H1 (cell line): ENCODE data around the gene PTRH1. TPM values are rescaled to one million over a fixed set of nuclear protein-coding genes. Genes with fewer than 3 reads are reported as not detected.
A peak's percentile ranks its signal among the peaks of the same experiment; 100 is the strongest.

Experiments
- CTCF ChIA-PET: fragments of 300-600 bp; sonication (Branson Sonifier 250); formaldehyde crosslinking; loops from one replicate; lab custom pipeline; 2021; ENCODE audit not compliant: partially characterized antibody; lab: Charles Lee
- POLR2A ChIA-PET: fragments of 300-600 bp; sonication (Branson Sonifier 250); formaldehyde crosslinking; loops from one replicate; lab custom pipeline; 2021; ENCODE audit warnings: inconsistent platforms; ENCODE audit not compliant: partially characterized antibody; lab: Charles Lee
- DNase-seq, 2 experiments: peaks; one replicate each; pipeline versions ENCODE4 v3.0.0 to v3.0.0-alpha.2; 2010 to 2022; ENCODE audit warnings: low spot score in 2 of 2, low read depth in 1 of 2, mixed read lengths in 1 of 2
- FAIRE-seq: peaks from 2 replicates; lab custom pipeline; 2011; peaks lifted over from hg19 to GRCh38; lab: Jason Lieb, UNC
- H2AFZ ChIP-seq: 2 replicates; pipeline ENCODE4 v1.8.1; 2012; ENCODE audit warnings: low read length, inconsistent platforms
- H2AK5ac ChIP-seq: 2 replicates; pipeline ENCODE4 v1.6.1; 2013; ENCODE audit warnings: low read depth, low read length
- H2BK120ac ChIP-seq: replicated peaks from 2 replicates; pipeline ENCODE3; 2013; ENCODE audit warnings: low read depth, low read length, inconsistent platforms
- H2BK12ac ChIP-seq: 2 replicates; pipeline ENCODE4 v1.6.1; 2013; ENCODE audit warnings: low read depth, low read length
- H2BK15ac ChIP-seq: 2 replicates; pipeline ENCODE4 v1.6.1; 2013; ENCODE audit warnings: low read length
- H2BK20ac ChIP-seq: 2 replicates; pipeline ENCODE4 v1.6.1; 2013; ENCODE audit warnings: low read length
- H2BK5ac ChIP-seq: 2 replicates; pipeline ENCODE4 v1.6.1; 2013; ENCODE audit warnings: low read depth, low read length
- H3K14ac ChIP-seq: 2 replicates; pipeline ENCODE4 v1.6.1; 2013; ENCODE audit warnings: inconsistent platforms; ENCODE audit not compliant: insufficient read length
- H3K18ac ChIP-seq: 2 replicates; pipeline ENCODE4 v1.6.1; 2013; ENCODE audit warnings: low read length; ENCODE audit errors: extremely low read depth
- H3K23ac ChIP-seq: 2 replicates; pipeline ENCODE4 v1.6.1; 2013; ENCODE audit warnings: inconsistent platforms; ENCODE audit not compliant: insufficient read length
- H3K23me2 ChIP-seq: 2 replicates; pipeline ENCODE4 v1.6.1; 2013; ENCODE audit warnings: low read depth, low read length
- H3K27ac ChIP-seq: 2 replicates; pipeline ENCODE4 v1.6.1; 2011; ENCODE audit warnings: low read depth, low read length, inconsistent platforms
- H3K27me3 ChIP-seq, 4 experiments: replicated peaks in 1 of 4; 1 replicate in 1 of 4; 2 replicates in 3 of 4; pipeline versions ENCODE4 v1.6.1 to v1.8.1; 2011 to 2013; ENCODE audit warnings: low read length in 3 of 4, mild to moderate bottlenecking in 3 of 4, inconsistent platforms in 2 of 4, mixed read lengths in 2 of 4, moderate library complexity in 1 of 4; ENCODE audit not compliant: control insufficient read depth in 3 of 4, insufficient read depth in 3 of 4; ENCODE audit errors: extremely low read depth in 1 of 4
- H3K36me3 ChIP-seq, 4 experiments: 2 replicates each; pipeline versions ENCODE4 v1.6.1 to v1.8.1; 2011 to 2013; ENCODE audit warnings: mild to moderate bottlenecking in 4 of 4, low read length in 3 of 4, moderate library complexity in 2 of 4, control low read depth in 1 of 4, inconsistent platforms in 1 of 4; ENCODE audit not compliant: insufficient read depth in 4 of 4, control insufficient read depth in 2 of 4
- H3K4ac ChIP-seq: replicated peaks from 2 replicates; pipeline ENCODE3; 2013; ENCODE audit warnings: low read length, low read depth, mixed read lengths, inconsistent platforms; ENCODE audit not compliant: insufficient read length
- H3K4me1 ChIP-seq, 4 experiments: replicated peaks in 1 of 4; 1 replicate in 1 of 4; 2 replicates in 3 of 4; pipeline versions ENCODE4 v1.6.1 to v1.8.1; 2011 to 2013; ENCODE audit warnings: low read length in 3 of 4, inconsistent platforms in 2 of 4, mixed read lengths in 1 of 4; ENCODE audit not compliant: insufficient read depth in 4 of 4, control insufficient read depth in 3 of 4
- H3K4me2 ChIP-seq, 2 experiments: 2 replicates each; pipeline versions ENCODE4 v1.6.1 to v1.8.1; 2011 to 2013; ENCODE audit warnings: low read depth in 2 of 2, low read length in 2 of 2, control low read depth in 1 of 2, inconsistent platforms in 1 of 2, mild to moderate bottlenecking in 1 of 2; ENCODE audit not compliant: insufficient read depth in 1 of 2
- H3K4me3 ChIP-seq, 4 experiments: fragments of 200-600, 300-600 bp in 1 of 4; sonication (generic), shearing (Covaris generic), sonication (Bioruptor Twin) in 1 of 4; 2 replicates each; pipeline versions ENCODE4 v1.5.1 to v1.8.1; 2011 to 2016; ENCODE audit warnings: low read length in 4 of 4, low read depth in 3 of 4, control low read depth in 2 of 4, inconsistent platforms in 2 of 4, mild to moderate bottlenecking in 2 of 4, mixed read lengths in 1 of 4, moderate library complexity in 1 of 4; ENCODE audit not compliant: insufficient read depth in 2 of 4; ENCODE audit errors: extremely low read depth in 1 of 4
- H3K56ac ChIP-seq: replicated peaks from 2 replicates; pipeline ENCODE3; 2013; ENCODE audit warnings: low read depth, mild to moderate bottlenecking, mixed read lengths, low read length, inconsistent platforms; ENCODE audit not compliant: insufficient read length
- H3K79me1 ChIP-seq: 2 replicates; pipeline ENCODE4 v1.6.1; 2013; ENCODE audit warnings: low read depth, low read length, control low read depth
- H3K79me2 ChIP-seq, 2 experiments: 2 replicates each; pipeline versions ENCODE4 v1.6.1 to v1.8.1; 2012 to 2013; ENCODE audit warnings: low read length in 2 of 2, mild to moderate bottlenecking in 2 of 2, inconsistent platforms in 1 of 2; ENCODE audit not compliant: insufficient read depth in 2 of 2, control insufficient read depth in 1 of 2
- H3K9ac ChIP-seq, 4 experiments: replicated peaks in 1 of 4; 1 replicate in 1 of 4; 2 replicates in 3 of 4; pipeline versions ENCODE4 v1.6.1 to v1.8.1; 2011 to 2013; ENCODE audit warnings: low read depth in 3 of 4, low read length in 3 of 4, control low read depth in 2 of 4, mild to moderate bottlenecking in 2 of 4, moderate library complexity in 2 of 4, inconsistent platforms in 1 of 4; ENCODE audit errors: extremely low read depth in 1 of 4
- H3K9me3 ChIP-seq, 2 experiments: 2 replicates each; pipeline versions ENCODE4 v1.6.1 to v1.8.1; 2012 to 2013; ENCODE audit warnings: mild to moderate bottlenecking in 2 of 2, moderate library complexity in 2 of 2, control low read depth in 1 of 2, inconsistent platforms in 1 of 2, low read depth in 1 of 2, low read length in 1 of 2, mixed read lengths in 1 of 2; ENCODE audit not compliant: insufficient read depth in 2 of 2
- H4K20me1 ChIP-seq, 2 experiments: replicated peaks in 1 of 2; 2 replicates each; pipeline versions ENCODE3 to v1.8.1; 2011 to 2013; ENCODE audit warnings: inconsistent platforms in 2 of 2, low read length in 2 of 2, mild to moderate bottlenecking in 1 of 2; ENCODE audit not compliant: insufficient read depth in 2 of 2, control insufficient read depth in 1 of 2
- H4K5ac ChIP-seq: 2 replicates; pipeline ENCODE4 v1.6.1; 2013; ENCODE audit warnings: low read length, low read depth, mixed read lengths, inconsistent platforms; ENCODE audit not compliant: insufficient read length
- H4K8ac ChIP-seq: 2 replicates; pipeline ENCODE4 v1.8.0; 2013; ENCODE audit warnings: mild to moderate bottlenecking, moderate library complexity, low read length, inconsistent platforms; ENCODE audit not compliant: insufficient read depth; ENCODE audit errors: extremely low read depth
- H4K91ac ChIP-seq: replicated peaks from 2 replicates; pipeline ENCODE3; 2013; ENCODE audit warnings: low read length, mixed read lengths, inconsistent platforms; ENCODE audit not compliant: insufficient read length
- BACH1 ChIP-seq: IDR thresholded peaks from 2 replicates; pipeline ENCODE4 v1.6.1; 2012; ENCODE audit warnings: low read length, improper control_type of control experiment
- CREB1 ChIP-seq: IDR thresholded peaks from 2 replicates; pipeline ENCODE4 v1.6.1; 2012; ENCODE audit warnings: inconsistent platforms
- HDAC2 ChIP-seq, 2 experiments: fragments of 300-600 bp in 1 of 2; sonication (generic) in 1 of 2; IDR thresholded peaks; 2 replicates each; pipeline ENCODE4 v1.6.1; 2011 to 2012; ENCODE audit warnings: low read depth in 2 of 2, low read length in 2 of 2, mild to moderate bottlenecking in 2 of 2, moderate library complexity in 2 of 2, borderline replicate concordance in 1 of 2, inconsistent platforms in 1 of 2
- PHF8 ChIP-seq: fragments of 200-600 bp; sonication (generic); conservative IDR thresholded peaks from 2 replicates; pipeline ENCODE4 v1.7.1; 2012; ENCODE audit warnings: low read depth, mild to moderate bottlenecking, inconsistent platforms, low read length, moderate library complexity
- RAD21 ChIP-seq, 2 experiments: IDR thresholded peaks in 1 of 2; conservative IDR thresholded peaks in 1 of 2; 2 replicates each; pipeline ENCODE4 v1.6.1; 2011; ENCODE audit warnings: low read depth in 2 of 2, low read length in 2 of 2, improper control_type of control experiment in 1 of 2, inconsistent platforms in 1 of 2, mild to moderate bottlenecking in 1 of 2, moderate library complexity in 1 of 2
- RBBP5 ChIP-seq: IDR thresholded peaks from 2 replicates; pipeline ENCODE4 v1.7.1; 2012; ENCODE audit warnings: low read depth, mild to moderate bottlenecking, inconsistent platforms, low read length, moderate library complexity, borderline replicate concordance
- RNF2 ChIP-seq: fragments of 200-900, 300-1000 bp; sonication (generic); IDR thresholded peaks from 2 replicates; pipeline ENCODE4 v1.7.1; 2016; ENCODE audit warnings: borderline replicate concordance, low read depth, mild to moderate bottlenecking, antibody characterized with exemption, low read length; ENCODE audit not compliant: poor library complexity, severe bottlenecking; ENCODE audit errors: missing control alignments
- RXRA ChIP-seq: IDR thresholded peaks from 2 replicates; pipeline ENCODE4 v1.6.1; 2011; ENCODE audit warnings: low read depth, mild to moderate bottlenecking, low read length, moderate library complexity; ENCODE audit not compliant: insufficient read depth
- SAP30 ChIP-seq: fragments of 300-600 bp; sonication (generic); IDR thresholded peaks from 2 replicates; pipeline ENCODE4 v1.7.1; 2012; ENCODE audit warnings: low read length, moderate library complexity, mild to moderate bottlenecking, inconsistent platforms; ENCODE audit not compliant: insufficient read depth, insufficient replicate concordance
- SRF ChIP-seq: IDR thresholded peaks from 2 replicates; pipeline ENCODE4 v1.6.1; 2011; ENCODE audit warnings: mild to moderate bottlenecking, low read depth, low read length, moderate library complexity
- ZNF274 ChIP-seq: IDR thresholded peaks from 2 replicates; pipeline ENCODE4 v1.7.0; 2012; ENCODE audit warnings: low read length, borderline replicate concordance; ENCODE audit errors: extremely low read depth
- WGBS, 2 experiments: shearing (Covaris generic) in 1 of 2; methylation state at CpG; one replicate each; pipeline versions ENCODE4 v1.1.6 to v1.1.7; 2013 to 2015; ENCODE audit warnings: low lambda C conversion rate in 2 of 2, mixed read lengths in 2 of 2, inconsistent platforms in 1 of 2, low coverage in 1 of 2, missing lambda C conversion rate in 1 of 2; ENCODE audit not compliant: insufficient replicate concordance in 2 of 2, insufficient coverage in 1 of 2, insufficient read length in 1 of 2; ENCODE audit errors: extremely low coverage in 1 of 2, missing lambda C conversion rate in 1 of 2; 5-methylcytosine and 5-hydroxymethylcytosine counted together
- polyA plus RNA-seq, 7 experiments: library from polyadenylated mRNA; depleted of rRNA in 3 of 7; stranded (reverse) in 5 of 7; unstranded in 2 of 7; fragments of >200 nt in 5 of 7; fragments of 200-250 nt in 2 of 7; gene quantifications; 1 replicate in 5 of 7; 2 replicates in 1 of 7; 4 replicates in 1 of 7; pipeline versions ENCODE4 v1.2.1 to v1.2.3, GENCODE V29; 2011 to 2013; ENCODE audit warnings: missing spikeins in 2 of 7, mixed read lengths in 2 of 7
- total RNA-seq: library from RNA; stranded (reverse); fragmentation: NEBNext Ultra II Directional; extraction: Animal tissue kit (Norgen Biotek cat#: 25700); gene quantifications from 2 replicates; pipeline ENCODE4 v1.2.1, GENCODE V29; 2021
- TF ChIP-seq, protein P1 (sequence below): IDR thresholded peaks from 2 replicates; pipeline ENCODE4 v1.6.1; 2011; ENCODE audit warnings: low read depth, mild to moderate bottlenecking, low read length; ENCODE audit not compliant: insufficient read depth

PTRH1 gene
- total and polyA plus RNA-seq, 2 of the 8 experiments (the other 6 are each of a cell fraction or from before 2014, with no cell fraction given), result 11.1 to 19.8 TPM

DNA sequence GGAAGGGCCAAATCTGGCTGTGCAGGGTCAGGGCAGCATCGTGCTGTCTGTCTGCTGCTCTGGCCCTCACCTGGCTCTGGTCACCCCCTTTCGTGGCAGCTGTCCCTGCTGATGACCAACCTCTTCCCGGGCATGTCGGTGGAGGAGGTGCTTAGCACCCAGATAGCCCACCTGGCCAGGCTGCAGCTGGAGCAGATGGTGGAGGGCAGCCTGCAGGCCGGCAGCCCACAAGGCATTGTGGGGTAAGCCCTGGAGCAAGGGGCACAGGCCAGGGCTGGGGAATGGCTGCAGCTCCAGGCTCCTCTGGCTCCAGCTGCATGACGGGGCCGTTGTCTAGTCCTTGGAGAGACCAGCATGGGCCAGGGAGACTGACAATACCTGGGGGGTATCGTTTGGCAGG is 11.4 kb upstream of the PTRH1 start:
- Histone ChIP-seq H3K18ac (no peak overlapping the region), H3K79me2 (no peaks in the 10 kb centered on the region), H3K9me3 (no peaks in the 10 kb centered on the region), H4K20me1 (no peaks in the 10 kb centered on the region), H3K23ac (no peak overlapping the region), H2BK20ac (no peak overlapping the region), H3K4ac (no peak overlapping the region), H2AK5ac (no peak overlapping the region), H3K79me1 (no peaks in the 10 kb centered on the region), H3K4me1 (peaks cover 0 to 13% (median 7%) of the 10 kb centered on the region in 4 experiments; a peak in 5 of 7 replicates), H2BK15ac (no peak overlapping the region), H3K23me2 (no peaks in the 10 kb centered on the region), H2BK5ac (no peak overlapping the region), H3K36me3 (no peaks in the 10 kb centered on the region), H4K91ac (no peak overlapping the region), H2BK120ac (no peak overlapping the region), H3K27me3 (no peaks in the 10 kb centered on the region), H3K14ac (no peak overlapping the region), H2AFZ (no peak overlapping the region), H4K8ac (peak overlapping the region; percentile 57), H4K5ac (no peak overlapping the region), H3K9ac (no peak overlapping the region), H3K4me2 (no peak overlapping the region), H3K4me3 (no peak overlapping the region), H3K27ac (no peak overlapping the region), H3K56ac (no peak overlapping the region), H2BK12ac (no peak overlapping the region)
- ChIA-PET CTCF (interaction anchor here (0.6 to 1.6 kb wide), 4 partner anchors 39 to 198 kb away, joined by 3 read pairs; no protein-coding TSS in a partner anchor), POLR2A (interaction anchor here (0.7 kb wide), 1 partner anchor 15 kb away, joined by 3 read pairs; no protein-coding TSS in a partner anchor)
- 77% methylated on average over 8 of the region's 8 CpGs; no CpG with 5 or more reads in 1 of the 2 experiments for WGBS, 2 experiments
- DNase-seq (no peak), FAIRE-seq (no peak)
- TF ChIP-seq PHF8 (no peak), RNF2 (no peak), CREB1 (no peak), RBBP5 (no peak), SAP30 (no peak), RXRA (no peak), SRF (no peak), ZNF274 (no peak), RAD21 (IDR thresholded peaks at IDR 0.05 in 1 of 2, conservative IDR thresholded peaks at IDR 0.05 in 1 of 2; ENCODE audit: low read depth in 2 of 2, low read length in 2 of 2) (no peak), BACH1 (no peak), HDAC2 (IDR thresholded peaks at IDR 0.05; ENCODE audit: borderline replicate concordance in 1 of 2, low read depth in 2 of 2, low read length in 2 of 2) (no peak)
- TF ChIP-seq, protein P1, sequence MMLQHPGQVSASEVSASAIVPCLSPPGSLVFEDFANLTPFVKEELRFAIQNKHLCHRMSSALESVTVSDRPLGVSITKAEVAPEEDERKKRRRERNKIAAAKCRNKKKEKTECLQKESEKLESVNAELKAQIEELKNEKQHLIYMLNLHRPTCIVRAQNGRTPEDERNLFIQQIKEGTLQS, result no peak
